ENCODE data around the gene SUSD2. TPM values are rescaled to one million over a fixed set of nuclear protein-coding genes. Genes with fewer than 3 reads are reported as not detected.
"Not testable (repeated sequence)": the region's sequence is repeated elsewhere in the genome, so short reads cannot be mapped to it uniquely, and the experiment has no call there.

Gene SUSD2
- polyA plus RNA-seq, 12 donors = 0.32 to 3.0 (median 0.62) TPM; not detected in 1

DNA sequence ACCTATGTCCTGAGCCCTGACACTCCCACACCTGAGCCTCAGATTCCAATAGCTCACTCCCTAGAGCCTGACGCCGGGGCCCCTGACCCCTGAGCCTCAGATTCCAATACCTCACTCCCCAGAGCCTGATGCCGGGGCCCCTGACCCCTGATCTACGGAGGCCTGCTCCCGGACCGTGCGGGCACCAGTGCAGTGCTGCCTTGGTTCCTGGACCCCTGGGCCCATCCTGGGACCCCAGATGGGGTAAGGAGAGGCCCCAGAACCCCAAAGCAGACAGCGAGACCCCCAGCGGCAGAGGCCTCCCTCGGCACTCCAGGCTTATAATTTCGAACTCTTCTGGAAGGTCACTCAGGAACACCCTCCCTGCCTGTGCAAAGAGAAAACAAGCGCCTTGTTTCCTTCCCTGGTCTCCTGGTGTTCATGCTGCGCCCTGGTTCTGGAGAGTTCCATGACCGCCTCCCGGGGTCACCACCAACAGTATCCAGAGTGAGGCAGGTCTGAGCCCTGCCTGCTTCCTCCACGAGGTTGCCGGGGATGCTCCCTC, 7.5 kb downstream of the SUSD2 start:
- no peak for DNase-seq

DNA sequence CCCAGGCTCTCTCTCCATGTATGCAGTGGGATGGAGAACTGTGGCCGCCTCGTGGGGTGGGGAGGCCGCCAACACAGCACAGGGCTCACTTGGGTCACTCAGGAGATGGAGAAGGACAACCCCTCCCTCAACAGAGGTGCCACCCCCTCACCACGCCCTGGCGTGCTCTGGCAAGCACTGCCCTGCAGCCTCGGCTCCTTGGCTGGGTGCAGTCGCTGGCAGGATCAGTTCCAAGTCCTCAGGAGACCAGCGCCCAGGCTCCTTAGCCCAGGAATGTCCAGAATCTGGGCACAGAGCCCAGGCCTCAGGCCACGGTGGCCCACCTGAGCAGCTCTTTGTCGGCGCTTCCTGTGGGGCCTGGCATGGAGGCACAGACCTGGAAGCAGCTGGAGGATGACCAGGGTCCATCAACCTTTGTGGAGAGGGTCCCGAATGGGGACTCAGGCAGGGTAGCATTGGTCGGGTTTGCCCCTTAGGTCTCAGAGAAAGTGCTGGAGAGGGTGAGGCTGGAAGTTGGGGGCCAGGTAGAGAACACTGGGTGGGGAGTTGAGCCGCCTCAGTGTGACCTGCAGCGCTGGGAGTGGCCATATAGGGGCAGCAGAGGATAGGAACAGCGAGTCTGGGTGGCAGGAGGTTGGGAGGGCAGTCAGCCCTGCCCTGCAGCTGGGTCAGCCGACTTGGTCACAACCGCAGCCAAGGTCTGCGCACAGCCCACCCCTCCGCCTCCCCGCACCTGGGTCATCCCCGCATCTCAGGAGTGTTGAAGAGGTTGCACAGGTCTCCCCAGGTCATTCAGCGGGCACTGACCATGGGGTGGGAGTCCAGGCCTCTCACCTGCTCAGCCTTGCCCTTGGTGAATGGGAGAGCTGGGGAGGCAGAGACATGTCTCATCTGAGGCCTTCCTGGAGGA, 8.2 kb downstream of the SUSD2 start:
- peak; percentile 49 for DNase-seq

DNA sequence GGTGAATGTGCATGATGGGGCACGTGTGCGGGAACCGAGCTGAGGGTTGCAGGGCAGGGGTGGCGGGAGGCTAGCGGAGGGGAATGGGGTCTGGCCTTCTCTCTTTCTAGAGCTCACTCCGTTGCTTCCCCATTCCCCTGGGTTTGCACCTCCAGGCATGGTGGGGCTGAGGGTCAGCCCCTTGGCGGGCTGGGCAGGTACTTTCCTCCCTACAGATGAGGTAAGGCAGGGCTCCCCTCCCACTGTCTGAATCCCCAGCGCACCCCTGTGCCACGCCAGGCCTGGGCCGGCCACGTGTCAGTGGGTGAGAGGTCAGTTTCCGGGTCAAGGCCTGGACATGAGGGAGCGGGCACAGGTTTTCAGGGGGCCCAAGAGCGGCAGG, 8.9 kb downstream of the SUSD2 start:
- DNase-seq = no peak

DNA sequence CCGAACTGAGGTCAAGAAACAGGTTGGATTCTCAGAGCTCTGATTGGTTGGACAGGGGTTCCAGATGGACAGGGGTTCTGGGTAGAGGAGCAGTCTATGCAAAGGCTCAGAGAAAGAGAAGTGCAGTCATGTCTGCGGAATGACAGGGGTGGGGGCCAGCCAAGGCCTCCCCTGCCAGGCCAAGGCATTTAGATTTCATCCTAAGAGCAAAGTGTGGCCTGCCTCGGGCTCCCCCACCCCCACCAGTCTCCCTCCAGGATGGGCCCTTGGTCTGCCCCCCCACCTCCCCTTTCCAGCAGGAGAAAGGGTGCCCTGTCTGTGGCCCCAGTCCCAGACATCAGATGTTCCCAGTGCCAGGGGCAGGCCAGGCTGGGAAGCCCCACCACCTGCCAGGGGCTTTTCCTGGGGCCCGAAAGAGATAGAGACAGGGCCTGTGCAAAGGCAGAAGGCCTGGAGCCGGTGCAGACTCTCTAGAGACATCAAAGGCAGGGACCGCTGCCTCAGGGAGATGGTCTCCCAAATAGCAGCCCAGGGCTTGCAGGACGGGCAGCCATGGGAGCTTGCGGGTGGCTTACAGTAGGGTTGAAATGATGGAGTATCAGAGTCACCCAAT, 9.4 kb downstream of the SUSD2 start:
- no peak for DNase-seq

DNA sequence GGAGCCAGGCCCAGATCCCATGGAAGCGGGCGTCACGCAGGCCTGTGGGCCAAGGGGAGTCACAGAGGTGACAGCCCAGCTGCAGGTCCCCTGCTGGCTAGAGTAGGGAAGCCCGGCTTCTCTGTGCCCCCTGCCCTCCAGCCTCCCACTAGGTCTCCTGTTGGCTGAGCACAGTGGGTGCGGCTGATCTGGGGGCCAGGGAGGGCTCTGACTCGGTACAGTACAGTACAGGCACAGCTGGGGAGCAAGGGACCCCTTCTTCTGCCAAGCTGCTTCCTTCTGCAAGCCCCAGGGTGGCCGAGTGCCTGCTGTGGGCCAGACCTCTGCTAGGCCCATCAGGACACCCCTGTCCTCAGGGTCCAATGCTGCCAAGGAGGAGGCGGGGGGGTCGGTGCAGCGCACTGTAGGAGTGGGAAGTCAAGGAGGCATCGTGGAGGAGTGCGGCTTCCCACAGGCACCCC, 10.1 kb downstream of the SUSD2 start:
- DNase-seq = no peak

DNA sequence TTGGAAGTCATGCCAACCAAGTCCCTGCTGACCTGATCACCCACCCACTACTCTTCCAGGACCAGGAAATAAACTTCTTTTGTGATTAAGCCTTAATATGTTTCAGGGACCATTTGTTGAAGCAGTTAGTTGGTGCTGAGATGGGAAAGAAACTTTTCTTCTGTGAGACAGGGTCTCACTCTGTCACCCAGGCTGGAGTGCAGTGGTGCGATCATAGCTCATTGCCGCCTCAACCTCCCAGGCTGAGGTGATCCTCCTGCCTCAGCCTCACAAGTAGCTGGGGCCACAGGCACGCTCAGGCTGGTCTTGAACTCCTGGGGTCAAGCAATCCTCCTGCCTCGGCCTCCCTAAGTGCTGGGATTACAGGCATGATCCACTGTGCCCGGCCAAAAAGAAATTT, 10.6 kb downstream of the SUSD2 start:
- no peak for DNase-seq

DNA sequence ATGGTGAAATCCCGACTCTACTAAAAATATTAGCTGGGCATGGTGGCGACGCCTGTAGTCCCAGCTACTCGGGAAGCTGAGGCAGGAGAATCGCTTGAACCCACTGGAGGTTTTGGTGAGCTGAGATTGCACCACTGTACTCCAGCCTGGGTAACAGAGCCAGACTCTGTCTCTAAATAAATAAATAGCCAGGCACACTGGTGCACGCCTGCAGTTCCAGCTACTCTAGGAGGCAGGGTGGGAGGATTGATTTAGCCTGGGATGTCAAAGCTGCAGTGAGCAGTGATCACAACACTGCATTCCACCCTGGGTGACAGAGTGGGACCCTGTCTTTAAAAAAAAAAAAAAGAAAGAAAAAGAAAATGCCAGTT, 17.4 kb downstream of the SUSD2 start:
- no peak for DNase-seq

DNA sequence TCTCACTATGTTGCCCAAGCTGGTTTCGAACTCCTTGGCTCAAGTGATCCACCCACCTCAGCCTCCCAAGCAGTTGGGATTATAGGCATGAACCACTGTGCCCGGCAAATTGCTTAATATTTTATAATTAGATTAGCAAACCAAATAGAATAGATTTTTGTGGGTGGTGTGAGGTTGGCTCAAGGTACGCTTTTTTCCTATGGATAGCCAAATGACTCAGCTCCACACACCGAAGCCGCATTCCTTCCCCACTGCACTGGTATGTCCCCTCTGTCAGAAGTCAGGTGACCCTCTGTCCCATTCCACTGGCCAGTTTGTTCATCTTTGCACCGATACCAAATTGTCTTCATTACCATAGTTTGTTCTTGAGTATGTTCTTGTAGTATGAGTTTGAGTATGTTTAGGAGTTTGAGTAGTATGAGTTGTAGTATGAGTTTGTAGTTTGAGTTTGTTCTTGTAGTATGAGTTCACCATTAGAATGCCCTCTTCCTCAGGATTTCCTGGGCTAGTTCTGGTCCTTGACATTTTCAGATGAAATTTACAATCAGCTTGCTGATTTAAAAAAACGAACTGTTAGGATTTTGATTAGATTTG, 19.4 kb downstream of the SUSD2 start:
- DNase-seq = no peak

DNA sequence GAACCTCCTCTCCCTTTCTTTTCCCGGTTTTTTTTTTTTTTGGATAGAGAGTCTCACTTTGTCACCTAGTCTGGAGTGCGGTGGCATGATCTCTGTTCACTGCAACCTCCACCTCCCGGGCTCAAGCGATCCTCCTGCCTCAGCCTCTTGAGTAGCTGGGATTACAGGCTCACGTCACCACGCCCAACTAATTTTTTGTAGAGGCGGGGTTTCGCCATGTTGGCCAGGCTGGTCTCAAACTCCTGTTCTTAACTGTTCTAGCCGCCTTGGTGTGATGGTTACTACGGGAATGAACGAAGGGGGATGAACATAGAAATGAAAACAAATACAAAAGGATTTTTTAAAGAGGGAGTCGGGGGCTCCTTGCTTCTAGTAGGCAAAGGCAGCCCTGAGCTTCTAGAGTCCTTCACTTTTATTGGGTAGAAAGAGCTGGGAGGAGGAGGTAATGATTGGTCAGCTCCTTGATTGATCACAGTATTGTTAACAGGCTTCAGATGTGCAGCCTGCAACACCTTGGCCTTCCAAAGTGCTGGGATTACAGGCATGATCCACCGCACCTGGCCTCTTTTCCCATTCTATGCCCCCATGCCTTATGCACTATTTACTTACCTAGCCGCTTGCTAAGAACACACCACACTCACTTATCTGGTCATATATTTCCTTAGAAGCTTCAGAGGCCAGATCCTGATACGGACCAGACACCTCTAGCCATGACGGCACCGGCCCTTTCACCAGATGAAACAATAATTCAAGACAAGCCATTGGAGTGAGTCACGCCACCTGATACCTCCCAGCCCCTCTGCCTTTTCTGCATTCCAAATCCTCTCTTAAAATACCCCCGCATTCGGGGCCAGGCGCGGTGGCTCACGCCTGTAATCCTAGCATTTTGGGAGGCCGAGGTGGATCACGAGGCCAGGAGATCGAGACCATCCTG, 20.7 kb downstream of the SUSD2 start:
- no peak for DNase-seq

DNA sequence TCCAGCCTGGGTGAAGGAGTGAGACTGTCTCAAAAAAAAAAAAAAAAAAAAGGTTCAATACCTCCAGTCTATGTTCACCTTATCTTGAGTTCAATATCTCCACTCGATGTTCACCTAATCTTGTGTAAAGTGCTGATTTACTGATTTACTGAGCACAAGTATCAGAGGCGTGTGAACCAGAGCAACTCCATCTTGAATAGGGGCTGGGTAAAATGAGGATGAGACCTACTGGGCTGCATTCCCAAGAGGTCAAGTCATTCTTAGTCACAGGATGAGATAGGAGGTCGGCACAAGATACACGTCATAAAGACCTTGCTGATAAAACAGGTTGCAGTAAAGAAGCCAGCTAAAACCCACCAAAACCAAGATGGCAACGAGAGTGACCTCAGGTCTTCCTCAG, 22.6 kb downstream of the SUSD2 start:
- not testable (repeated sequence) for DNase-seq

DNA sequence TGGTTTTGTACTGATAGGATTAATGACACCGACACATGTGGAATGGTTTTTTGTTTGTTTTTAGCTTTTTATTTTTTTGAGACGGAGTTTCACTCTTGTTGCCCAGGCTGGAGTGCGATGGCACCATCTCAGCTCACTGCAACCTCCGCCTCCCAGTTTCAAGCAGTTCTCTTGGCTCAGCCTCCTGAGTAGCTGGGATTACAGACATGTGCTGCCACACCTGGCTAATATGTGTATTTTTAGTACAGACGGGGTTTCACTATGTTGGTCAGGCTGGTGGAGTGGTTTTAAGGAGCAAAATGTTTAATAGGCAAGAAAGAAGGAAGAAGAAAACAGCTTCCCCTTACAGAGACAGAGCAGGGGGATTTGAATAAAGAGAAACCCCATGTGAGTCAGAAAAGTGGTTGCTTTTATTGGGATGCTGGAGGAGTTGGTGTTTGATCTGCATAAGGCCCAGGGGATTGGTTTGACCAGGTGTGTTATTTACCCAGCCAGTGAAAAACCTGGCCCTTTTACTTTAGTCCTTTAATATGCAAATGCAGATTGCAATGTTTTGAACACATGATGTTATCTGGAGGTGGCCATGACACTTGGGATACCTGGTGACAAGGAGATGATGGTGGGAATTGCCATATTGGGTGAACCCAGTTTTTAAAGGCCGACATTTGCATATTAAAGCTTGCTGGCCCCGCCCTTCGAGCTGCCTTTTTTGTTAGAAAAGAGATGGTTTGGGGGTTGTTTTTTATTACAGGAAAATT, 24.3 kb downstream of the SUSD2 start:
- no peak for DNase-seq

DNA sequence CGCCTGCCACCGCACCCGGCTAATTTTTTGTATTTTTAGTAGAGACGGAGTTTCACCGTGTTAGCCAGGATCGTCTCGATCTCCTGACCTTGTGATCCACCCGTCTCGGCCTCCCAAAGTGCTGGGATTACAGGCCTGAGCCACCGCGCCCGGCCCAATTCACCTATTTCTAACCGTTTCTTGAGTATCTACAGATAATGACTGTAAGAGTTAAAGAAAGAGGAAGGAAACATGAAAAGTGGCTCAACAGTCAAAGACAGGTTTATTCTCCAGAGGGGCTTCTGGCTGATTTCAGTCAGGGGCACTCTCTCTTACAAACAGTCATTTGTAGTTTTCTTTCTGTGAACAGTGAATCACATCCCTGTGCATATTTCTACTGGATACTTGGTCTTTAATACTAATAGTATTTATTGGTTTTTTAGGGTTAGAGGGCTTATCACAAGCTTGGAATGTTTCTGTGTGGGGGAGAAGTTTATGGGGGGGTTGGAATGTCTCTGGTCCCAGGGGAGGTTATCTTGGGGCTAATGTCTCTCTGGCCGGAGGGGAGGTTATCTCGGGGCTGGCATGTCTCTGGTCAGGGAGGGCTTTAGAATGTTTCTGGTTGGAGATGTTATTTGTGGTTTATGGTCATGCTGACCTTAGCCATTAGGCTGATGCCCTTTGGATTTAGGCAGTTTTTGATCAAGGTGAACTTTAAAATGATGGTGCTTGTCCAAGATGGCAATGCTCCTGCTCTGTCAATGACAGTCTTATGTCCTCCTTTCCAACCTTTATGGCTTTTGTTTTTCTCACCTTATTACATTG, 25.4 kb downstream of the SUSD2 start:
- DNase-seq = not testable (repeated sequence)

DNA sequence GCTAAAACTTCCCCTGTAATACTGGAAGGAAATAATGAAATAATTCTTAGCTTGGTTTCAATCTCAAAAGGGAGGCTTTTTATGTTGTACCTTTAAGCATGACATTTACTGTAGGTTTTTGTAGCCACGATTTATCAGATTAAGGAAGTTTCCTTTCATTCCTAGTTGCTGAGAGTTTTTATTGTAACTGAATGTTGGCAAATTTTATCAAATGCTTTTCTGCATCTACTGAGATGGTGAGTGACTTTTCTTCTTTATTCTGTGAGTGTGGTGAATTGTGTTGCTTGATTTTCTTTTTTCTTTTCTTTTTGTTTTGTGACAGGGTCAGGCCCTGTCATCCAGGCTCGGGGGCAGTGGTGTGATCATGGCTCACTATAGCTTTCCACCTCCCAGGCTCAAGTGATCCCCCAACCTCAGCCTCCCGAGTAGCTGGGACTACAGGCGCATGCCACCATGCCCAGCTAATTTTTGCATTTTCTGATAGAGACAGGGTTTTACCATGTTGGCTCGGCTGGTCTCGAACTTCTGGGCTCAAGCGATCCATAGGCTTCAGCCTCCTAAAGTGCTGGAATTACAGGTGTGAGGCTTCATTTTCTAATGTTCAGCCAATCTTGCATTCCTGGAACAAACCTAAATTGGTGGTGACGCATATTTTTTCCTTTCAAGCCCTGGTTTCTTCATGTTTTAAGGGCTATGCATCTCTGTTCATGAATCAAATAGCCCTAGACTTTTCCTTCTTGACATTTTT, 26.2 kb downstream of the SUSD2 start:
- DNase-seq = no peak

DNA sequence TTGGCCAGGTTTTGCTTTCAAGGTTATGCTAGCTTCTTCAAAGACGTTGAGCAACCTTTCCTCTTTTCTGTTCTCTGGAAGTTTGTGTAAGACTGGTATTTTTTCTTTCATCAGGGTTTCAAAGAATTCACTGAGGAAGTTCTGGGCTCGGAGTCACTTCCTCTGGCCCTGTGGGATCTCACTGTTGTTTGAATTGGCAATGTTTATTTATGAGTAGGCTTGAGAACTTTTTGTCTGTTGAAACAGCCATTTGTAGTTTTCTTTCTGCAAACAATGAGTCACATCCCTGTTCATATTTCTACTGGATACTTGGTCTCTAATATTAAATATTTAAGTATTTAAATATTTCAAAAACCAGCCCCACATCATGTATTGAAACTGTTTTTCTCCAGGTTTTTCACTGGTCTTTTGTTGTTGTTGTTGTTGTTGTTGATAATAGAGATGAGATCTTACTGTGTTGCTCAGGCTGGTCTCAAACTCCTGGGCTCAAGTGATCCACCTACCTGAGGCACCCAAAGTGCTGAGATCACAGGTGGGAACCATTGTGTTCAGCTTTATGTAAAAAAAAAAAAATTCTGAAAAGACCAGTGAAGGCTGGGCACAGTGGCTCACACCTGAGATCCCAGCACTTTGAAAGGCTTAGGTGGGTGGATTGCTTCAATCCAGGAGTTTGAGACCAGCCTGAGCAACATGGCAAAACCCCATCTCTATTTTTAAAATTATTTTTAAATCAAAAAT, 26.9 kb downstream of the SUSD2 start:
- DNase-seq = peak; percentile 38

DNA sequence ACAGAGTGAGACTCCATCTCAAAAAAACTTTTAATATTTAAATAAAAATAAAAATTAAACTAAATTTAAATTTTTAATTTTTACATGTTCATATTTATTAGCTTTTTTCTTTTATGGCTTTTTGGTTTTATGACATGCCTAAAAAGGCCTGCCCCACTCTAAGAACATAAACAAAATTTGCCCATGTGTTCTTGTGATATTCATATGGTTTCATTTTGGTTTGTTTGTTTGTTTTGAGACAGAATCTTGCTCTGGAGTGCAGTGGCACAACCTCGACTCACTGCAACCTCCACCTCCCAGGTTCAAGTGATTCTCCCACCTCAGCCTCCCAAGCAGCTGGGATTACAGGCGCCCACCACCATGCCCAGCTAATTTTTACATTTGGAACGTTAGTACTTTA, 27.7 kb downstream of the SUSD2 start:
- DNase-seq = no peak

DNA sequence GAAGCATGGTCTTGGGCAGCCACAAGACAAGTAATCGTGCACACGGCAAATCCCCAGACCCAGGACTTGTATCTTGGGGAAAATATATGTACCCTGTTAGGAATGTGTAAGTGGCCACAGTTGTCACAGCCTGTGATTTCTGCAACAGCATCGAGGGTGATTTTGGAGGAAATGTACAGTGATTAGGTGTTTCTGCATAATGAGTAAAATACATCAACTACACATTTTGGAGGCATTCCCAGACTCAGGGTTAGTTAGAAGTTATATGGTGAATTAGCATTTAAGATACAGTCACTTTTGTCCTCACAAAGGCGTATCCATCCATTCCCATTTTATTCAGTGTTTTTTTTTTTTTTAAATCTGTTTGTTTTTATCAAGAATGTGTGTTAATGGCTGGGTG, 28.4 kb downstream of the SUSD2 start:
- DNase-seq = no peak

DNA sequence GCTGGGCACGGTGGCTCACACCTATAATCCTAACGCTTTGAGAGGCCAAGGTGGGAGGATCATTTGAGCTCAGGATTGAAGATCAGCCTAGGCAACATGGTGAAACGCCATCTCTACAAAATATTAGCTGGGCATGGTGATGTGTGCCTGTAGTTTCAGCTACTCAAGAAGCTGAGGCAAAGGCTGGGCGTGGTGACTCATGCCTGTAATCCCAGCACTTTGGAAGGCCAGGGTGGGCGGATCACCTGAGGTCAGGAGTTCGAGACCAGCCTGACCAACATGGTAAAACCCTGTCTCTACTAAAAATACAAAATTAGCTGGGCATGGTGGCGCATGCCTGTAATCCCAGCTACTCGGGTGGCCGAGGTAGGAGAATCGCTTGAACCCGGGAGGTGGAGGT, 29.1 kb downstream of the SUSD2 start:
- not testable (repeated sequence) for DNase-seq

DNA sequence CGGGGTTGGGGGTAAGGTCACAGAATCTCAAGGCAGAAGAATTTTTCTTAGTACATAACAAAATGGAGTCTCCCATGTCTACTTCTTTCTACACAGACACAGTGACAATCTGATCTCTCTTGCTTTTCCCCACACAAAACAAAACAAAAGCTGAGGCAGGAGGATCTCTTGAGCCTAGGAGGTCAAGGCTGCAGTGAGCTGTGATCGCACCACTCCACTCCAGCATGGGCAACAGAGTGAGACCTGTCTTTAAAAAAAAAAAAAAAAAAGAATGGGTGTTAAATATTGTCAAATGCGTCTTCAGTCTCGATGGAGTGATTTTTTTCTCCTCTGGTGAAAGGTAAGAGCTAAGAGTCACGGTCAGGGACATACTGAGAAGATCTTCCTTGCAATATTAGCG, 30.4 kb downstream of the SUSD2 start:
- DNase-seq = not testable (repeated sequence)
